HPDE6-E6E7 (cell line): ENCODE results near the gene NUP98.

ENCODE experiments used
- DNase-seq: peaks from one replicate; pipeline ENCODE4 v3.0.0; 2011; ENCODE audit warnings: missing footprints; ENCODE audit errors: extremely low spot score

The NUP98 gene

DNA sequence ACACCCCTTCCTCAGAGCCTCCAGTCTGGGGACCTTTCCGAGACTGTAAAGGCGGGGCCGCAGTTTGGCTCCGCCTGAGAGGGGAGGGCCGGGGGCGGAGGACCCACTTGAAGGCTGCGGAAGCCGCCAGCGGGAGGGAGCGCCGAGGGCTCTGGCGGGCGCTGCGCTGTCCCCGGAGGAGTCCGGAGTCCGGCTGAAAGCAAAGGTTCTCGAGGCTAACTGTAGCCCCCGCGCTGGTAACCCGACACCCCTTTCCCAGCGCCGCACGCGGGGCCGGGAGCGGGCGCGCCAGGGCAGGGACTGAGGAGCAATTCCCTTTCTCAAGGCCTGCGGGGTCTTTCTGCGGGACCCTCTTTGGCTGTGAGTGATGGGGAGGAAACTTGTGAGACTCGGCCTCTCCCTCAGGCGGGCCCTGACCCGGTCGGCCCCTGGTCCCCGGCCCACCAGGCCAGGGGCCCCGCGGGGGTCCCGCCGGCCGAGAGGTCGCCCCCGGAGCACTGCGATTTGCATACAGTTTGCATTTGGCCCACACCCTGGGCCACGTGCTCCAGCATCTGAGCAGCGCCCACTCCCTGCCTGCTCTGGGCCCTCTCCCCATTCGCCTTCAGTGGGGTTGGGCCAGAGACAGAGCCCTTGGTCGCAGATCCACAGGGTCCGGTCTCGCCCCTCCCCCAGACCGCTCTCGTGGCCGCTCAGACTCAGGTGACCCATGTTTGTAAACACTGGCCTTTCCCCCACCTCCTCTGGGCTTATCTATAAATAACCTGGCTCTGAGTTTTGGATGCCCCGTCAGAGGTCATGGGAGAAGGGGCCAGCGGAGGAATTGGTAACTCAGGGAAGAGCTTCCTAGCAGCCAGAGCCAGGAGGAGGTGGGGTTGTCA lies 155.0 kb downstream of the NUP98 start:
- DNase-seq = peak; percentile 58

DNA sequence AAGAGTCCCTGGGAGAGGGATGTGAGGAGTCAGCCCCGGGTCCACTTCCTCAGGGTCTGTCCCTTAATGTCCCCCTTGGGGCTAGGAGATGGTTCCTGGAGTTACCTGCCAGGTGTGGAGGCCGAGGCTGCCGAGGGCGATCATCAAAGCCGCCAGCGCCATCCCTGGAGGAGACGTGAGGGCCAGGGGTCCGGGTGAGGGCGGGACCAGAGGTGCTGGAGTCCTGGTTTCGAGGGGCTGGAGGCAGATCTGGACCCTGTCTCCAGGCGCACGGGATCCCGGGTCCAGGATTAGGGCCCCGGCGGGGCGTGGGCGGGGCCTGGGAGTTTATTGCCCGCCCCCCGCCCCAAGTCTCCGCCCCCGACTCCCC lies 155.7 kb downstream of the NUP98 start, which contains the start of gene ART5:
Gene ART5, minus strand, starts transcription at position 292 of the 370 bp plus-strand sequence. Its CDS starts 130 bp downstream, at position 162.
- DNase-seq = no peak

GRCh38 chr11:3641191-3641590 lies 156.2 kb downstream of the NUP98 start:
- DNase-seq = no peak

GRCh38 chr11:3639841-3640240 lies 157.5 kb downstream of the NUP98 start:
- DNase-seq = no peak

DNA sequence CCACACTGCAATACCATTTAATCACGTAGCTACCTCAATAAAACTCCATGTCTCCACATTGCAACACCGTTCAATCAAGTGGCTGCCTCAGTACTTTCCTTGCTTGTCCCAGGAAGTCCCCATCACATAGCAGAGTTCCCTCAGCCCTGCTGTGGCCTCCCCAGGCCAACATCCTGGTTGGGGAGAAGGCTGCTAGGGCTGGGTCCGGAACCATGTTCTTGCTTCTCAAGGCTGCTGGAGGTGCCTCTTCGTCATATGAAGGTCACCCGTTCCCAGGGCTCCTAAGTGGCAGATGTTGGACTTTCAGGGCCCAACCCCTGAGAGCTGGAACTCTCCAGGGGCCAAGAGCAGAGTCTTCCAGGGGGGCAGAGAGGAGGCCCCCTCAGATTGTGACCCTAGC lies 158.8 kb downstream of the NUP98 start:
- DNase-seq = no peak

DNA sequence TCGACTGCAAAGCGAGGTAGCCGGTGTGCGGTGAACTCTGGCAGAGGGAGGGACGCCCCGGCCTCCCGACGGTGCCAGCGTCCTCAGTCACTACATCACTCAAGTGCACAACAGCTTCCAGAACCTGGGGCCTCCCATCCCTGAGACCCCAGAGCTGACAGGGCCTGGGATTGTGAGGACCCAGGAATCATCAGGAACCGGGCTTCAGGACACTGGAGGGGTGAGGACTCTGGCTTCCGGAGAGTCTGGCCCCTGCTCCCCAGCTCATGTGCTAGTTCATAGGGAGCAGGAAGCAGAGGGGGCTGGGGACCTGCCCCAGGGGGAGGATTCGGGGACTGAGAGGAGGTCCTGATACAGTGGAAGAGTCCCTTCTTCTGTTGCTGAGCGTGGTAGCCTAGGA lies 160.2 kb downstream of the NUP98 start:
- DNase-seq = no peak

DNA sequence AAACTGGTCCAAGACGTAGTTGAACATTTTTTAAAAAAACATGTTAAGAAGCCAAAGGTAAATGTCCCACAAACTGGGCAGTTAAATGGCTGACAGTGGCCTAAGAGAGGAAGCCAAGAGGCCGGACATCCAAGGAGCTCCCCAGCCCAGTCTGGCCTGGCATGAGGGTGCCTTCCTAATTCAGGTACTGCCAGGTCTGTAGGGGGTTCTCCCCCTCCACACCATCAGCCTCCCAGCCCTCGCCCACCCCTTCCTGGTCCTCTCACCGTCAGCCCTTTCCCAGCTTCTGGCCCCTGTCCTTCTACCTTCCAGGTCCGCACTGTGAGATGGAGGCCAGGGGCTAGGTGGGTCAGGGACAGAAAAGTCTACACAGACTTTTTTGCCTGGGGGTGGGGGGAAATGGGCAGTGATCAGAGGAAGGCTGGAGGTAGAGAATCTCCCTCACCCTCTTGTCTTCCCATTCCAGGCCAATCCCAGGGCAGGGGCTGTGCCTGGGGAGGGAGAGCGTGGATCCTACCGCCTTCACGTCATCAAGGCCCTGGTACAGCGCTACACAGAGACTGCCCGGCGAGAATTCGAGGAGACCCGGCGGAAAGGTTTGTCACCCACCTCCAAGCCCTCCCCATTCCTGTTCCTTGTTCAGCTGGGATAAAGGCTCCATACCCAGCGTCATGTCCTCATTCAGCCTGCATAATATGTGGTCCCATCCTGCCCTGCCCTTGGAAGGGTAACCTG lies 161.5 kb downstream of the NUP98 start:
- DNase-seq = no peak

DNA sequence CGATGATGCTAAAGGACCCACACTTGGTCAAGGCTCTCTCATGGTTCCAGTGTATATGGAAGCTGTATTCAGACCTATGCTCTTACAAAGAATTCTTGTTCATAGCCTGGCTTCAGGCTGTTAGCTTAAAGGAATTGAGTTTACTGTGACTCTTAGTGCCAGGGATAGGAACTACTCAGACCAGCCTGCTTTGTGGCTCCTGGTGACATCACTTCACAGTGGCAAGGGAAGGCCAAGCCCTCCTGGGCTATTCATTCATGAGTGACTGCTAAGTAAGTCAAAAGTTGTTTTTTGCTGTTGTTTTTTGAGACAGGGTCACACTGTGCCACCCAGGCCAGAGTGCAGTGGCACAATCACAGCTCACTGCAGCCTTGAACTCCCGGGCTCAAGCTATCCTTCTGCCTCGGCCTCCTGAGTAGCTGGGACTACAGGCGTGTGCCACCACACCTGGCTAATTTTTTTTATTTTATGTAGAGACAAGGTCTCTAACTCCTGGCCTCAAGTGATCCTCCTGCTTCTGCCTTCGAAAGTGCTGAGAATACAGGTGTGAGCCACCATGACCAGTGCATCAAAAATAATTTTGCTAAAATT lies 165.2 kb downstream of the NUP98 start:
- DNase-seq = no peak

GRCh38 chr11:3631331-3631730 lies 166.0 kb downstream of the NUP98 start:
- no peak for DNase-seq

GRCh38 chr11:3627291-3627690 lies 170.1 kb downstream of the NUP98 start:
- DNase-seq = no peak

- no peak for DNase-seq
Measured at GRCh38 chr11:3626250-3626960, 170.9 kb downstream of the NUP98 start.
